ENCODE results near the gene RGS7. TPM values are rescaled to one million over a fixed set of nuclear protein-coding genes. Genes with fewer than 3 reads are reported as not detected.

RGS7 gene
- total and polyA plus RNA-seq, 2 of the 4 experiments (the other 2 are of a cell fraction) = 0.58 to 0.72 TPM

GRCh38 chr1:241022366-241022765 lies 334.6 kb downstream of the RGS7 start:
- Histone ChIP-seq H3K79me1 (ENCODE audit: low read depth in 1 of 2, low read length in 2 of 2) (no peaks in the 10 kb centered on the region), H2BK5ac (ENCODE audit: low read depth, low read length, poor library complexity, severe bottlenecking) (no peak overlapping the region), H2BK15ac (ENCODE audit: low read depth, low read length) (no peak overlapping the region), H3K36me3 (ENCODE audit: control insufficient read depth, insufficient read depth, low read length) (no peaks in the 10 kb centered on the region), H3K9me3 (ENCODE audit: control insufficient read depth, insufficient read depth, low read length) (0 out of 2 replicates have a peak, but pooled peaks cover 2% of the 10 kb centered on the region), H3K27me3 (ENCODE audit: control insufficient read depth, insufficient read depth, low read length) (no peaks in the 10 kb centered on the region), H3K4me3 (ENCODE audit: insufficient read depth, low read depth, low read length) (no peak overlapping the region), H4K91ac (ENCODE audit: insufficient read depth, low read depth, low read length) (no peak overlapping the region), H3K27ac (ENCODE audit: insufficient read depth, low read length) (no peak overlapping the region), H2AK9ac (replicated peaks; ENCODE audit: low read depth, low read length, poor library complexity) (no peak overlapping the region), H3K23ac (ENCODE audit: low read depth, low read length) (no peak overlapping the region), H3K4me2 (ENCODE audit: low read depth, low read length) (no peak overlapping the region), H3K4ac (ENCODE audit: low read depth, low read length) (no peak overlapping the region), H2AK5ac (ENCODE audit: low read depth, low read length) (no peak overlapping the region), H3K4me1 (ENCODE audit: control insufficient read depth, insufficient read depth, low read length) (no peaks in the 10 kb centered on the region), H3K9ac (ENCODE audit: low read depth, low read length) (no peak overlapping the region), H4K5ac (ENCODE audit: low read depth, low read length) (no peak overlapping the region), H3K9me1 (ENCODE audit: insufficient read depth, low read length) (no peaks in the 10 kb centered on the region), H2AFZ (replicated peaks; ENCODE audit: low read length, poor library complexity) (no peak overlapping the region), H3K56ac (ENCODE audit: extremely low read depth, insufficient read depth, low read length) (no peak overlapping the region), H4K8ac (ENCODE audit: low read depth in 2 of 2, low read length in 2 of 2) (no peak overlapping the region), H3K18ac (ENCODE audit: low read depth, low read length) (no peak overlapping the region), H4K20me1 (ENCODE audit: insufficient read depth, low read length) (no peaks in the 10 kb centered on the region), H2BK20ac (ENCODE audit: low read depth, low read length) (no peak overlapping the region), H3K14ac (replicated peaks; ENCODE audit: low read depth, low read length) (no peak overlapping the region), H2BK120ac (ENCODE audit: low read depth, low read length) (no peak overlapping the region)
- ChIA-PET POLR2A (ENCODE audit: unreplicated experiment) (no interaction called here), CTCF (no interaction called here)
- no CpG with 5 or more reads among the region's 4 CpGs for WGBS, 2 experiments (ENCODE audit: extremely low coverage in 2 of 2, insufficient read length in 1 of 2)
- intact Hi-C loops (cut with micrococcal nuclease) = no loop called here
- TF ChIP-seq CHD1 (IDR thresholded peaks at IDR 0.05; ENCODE audit: low read depth, low read length) (no peak), CTCF (conservative IDR thresholded peaks at IDR 0.05; ENCODE audit: low read depth, low read length) (no peak), BHLHE40 (IDR thresholded peaks at IDR 0.05; ENCODE audit: low read depth, low read length) (no peak), RFX5 (IDR thresholded peaks at IDR 0.05; ENCODE audit: low read depth, low read length) (no peak), POLR2A (IDR thresholded peaks at IDR 0.05; ENCODE audit: low read depth, low read length) (no peak), FOS (IDR thresholded peaks at IDR 0.05; ENCODE audit: low read depth, low read length) (no peak), SMC3 (IDR thresholded peaks at IDR 0.05; ENCODE audit: low read depth, low read length) (no peak), MAZ (IDR thresholded peaks at IDR 0.05; ENCODE audit: borderline replicate concordance, low read depth, low read length) (no peak)
- no TSS peak for BruUV-seq (replicated peaks)
- dilution Hi-C loops (cut with HindIII; ENCODE audit: low sequenced_read_pairs, unreplicated experiment) = no loop called here
- peak; percentile 1 for DNase-seq
- ATAC-seq (ENCODE audit: low read depth) = no peak
- in situ Hi-C loops (cut with MboI; ENCODE audit: low sequenced_read_pairs) = no loop called here

Data from IMR-90 (cell line).